ENCODE results near the gene ZNF487. TPM values are rescaled to one million over a fixed set of nuclear protein-coding genes. Genes with fewer than 3 reads are reported as not detected.

The ZNF487 gene
- total and polyA plus RNA-seq, 10 of the 15 experiments (the other 5 are each of a cell fraction or from before 2014, with no cell fraction given): 0.74 to 2.1 (median 1.1) TPM

DNA sequence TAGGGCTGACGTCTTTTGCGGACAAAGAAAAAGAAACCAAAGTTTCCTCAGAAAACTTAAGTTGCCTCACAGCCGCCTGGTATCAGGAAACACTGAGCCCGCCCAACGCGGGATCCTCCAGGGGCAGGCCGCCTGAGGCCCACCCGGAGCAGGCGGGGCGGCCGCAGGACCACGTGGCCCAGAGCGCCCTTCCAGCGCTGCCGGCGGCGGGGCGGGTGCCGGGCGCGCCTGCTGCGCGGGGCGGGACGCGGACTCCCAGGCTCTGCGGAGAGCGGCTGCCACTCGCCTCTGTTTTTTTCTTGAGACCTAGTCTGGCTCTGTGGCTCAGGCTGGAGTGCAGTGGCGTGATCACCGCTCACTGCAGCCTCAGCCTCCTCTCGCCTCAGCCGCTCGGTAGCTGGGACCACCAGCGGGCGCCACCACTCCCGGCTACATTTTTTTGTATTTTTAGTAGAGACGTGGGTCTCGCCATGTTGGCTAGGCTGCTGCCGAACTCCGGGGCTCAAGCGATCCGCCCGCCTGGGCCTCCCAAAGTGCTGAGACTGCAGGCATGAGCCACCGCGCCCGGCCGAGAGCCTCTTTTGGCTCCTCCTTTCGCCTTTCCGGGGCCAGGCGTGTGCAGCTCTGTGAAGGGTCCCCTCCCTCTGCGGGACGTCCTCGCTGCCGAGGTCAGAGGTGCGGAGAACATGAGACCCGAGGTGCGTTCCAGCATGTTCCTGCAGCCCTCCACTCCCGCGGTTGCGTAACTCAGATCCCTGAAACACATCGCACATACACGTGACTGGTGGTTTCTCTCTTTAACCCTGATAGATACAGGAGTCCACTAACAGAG is 16.3 kb upstream of the ZNF487 start (continued):
- TF ChIP-seq RELB (IDR thresholded peaks at IDR 0.05; ENCODE audit: low read depth) (0 out of 2 replicates have a peak, but pooled peaks have one; percentile 18), MEF2A (IDR thresholded peaks at IDR 0.05; ENCODE audit: insufficient read depth, low read depth, low read length) (no peak), BACH1 (IDR thresholded peaks at IDR 0.05; ENCODE audit: borderline replicate concordance) (0 out of 2 replicates have a peak, but pooled peaks have one; percentile 18), NFXL1 (IDR thresholded peaks at IDR 0.05; ENCODE audit: borderline replicate concordance) (no peak), IRF3 (IDR thresholded peaks at IDR 0.05) (no peak), HDGF (IDR thresholded peaks at IDR 0.05) (no peak), IKZF2 (IDR thresholded peaks at IDR 0.05) (peak in 1 of 2 experiments; percentile 13; a peak in 1 of 4 replicates), GABPA (IDR thresholded peaks at IDR 0.05; ENCODE audit: low read depth) (0 out of 2 replicates have a peak, but pooled peaks have one; percentile 49), TCF7 (IDR thresholded peaks at IDR 0.05; ENCODE audit: borderline replicate concordance) (no peak), RCOR1 (conservative IDR thresholded peaks at IDR 0.05; ENCODE audit: low read depth, low read length) (no peak), CEBPB (IDR thresholded peaks at IDR 0.05; ENCODE audit: borderline replicate concordance in 1 of 2, low read depth in 2 of 2, low read length in 2 of 2) (no peak; a peak in 1 of 4 replicates), KDM1A (IDR thresholded peaks at IDR 0.05; ENCODE audit: borderline replicate concordance) (no peak), BCL11A (IDR thresholded peaks at IDR 0.05; ENCODE audit: low read depth, low read length) (no peak), PRDM15 (CRISPR knock-in tag; IDR thresholded peaks at IDR 0.05) (no peak), NFYB (IDR thresholded peaks at IDR 0.05; ENCODE audit: insufficient read depth, low read depth, low read length) (peak; percentile 33; the same call in 1 of the 2 replicates), NFYA (IDR thresholded peaks at IDR 0.05; ENCODE audit: borderline replicate concordance, low read depth, low read length) (no peak), CEBPZ (IDR thresholded peaks at IDR 0.05; ENCODE audit: low read depth, low read length) (no peak)
- TF ChIP-seq, protein P1, sequence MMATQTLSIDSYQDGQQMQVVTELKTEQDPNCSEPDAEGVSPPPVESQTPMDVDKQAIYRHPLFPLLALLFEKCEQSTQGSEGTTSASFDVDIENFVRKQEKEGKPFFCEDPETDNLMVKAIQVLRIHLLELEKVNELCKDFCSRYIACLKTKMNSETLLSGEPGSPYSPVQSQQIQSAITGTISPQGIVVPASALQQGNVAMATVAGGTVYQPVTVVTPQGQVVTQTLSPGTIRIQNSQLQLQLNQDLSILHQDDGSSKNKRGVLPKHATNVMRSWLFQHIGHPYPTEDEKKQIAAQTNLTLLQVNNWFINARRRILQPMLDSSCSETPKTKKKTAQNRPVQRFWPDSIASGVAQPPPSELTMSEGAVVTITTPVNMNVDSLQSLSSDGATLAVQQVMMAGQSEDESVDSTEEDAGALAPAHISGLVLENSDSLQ (IDR thresholded peaks at IDR 0.05): no peak

All from GM12878 (cell line).